Adrenal gland (tissue), 12 donors: ENCODE results near the gene COL23A1. TPM values are rescaled to one million over a fixed set of nuclear protein-coding genes. Genes with fewer than 3 reads are reported as not detected.

Source experiments
- DNase-seq, 7 donors: peaks; one replicate each; pipeline ENCODE4 v3.0.0-alpha.2; 2019 to 2020
- H3K27ac ChIP-seq, 5 donors: fragments of 200-600 bp; sonication (generic) in 4 of 5; 1 replicate in 3 of 5; 2 replicates in 2 of 5; pipeline versions ENCODE4 v1.5.1 to v1.8.0; 2016 to 2020; ENCODE audit warnings: mild to moderate bottlenecking in 1 of 5
- H3K27me3 ChIP-seq: fragments of 200-600 bp; 2 replicates; pipeline ENCODE4 v1.8.0; 2021
- H3K36me3 ChIP-seq, 2 donors: fragments of 200-600 bp; replicated peaks in 1 of 2; 1 replicate in 1 of 2; 2 replicates in 1 of 2; pipeline versions ENCODE4 v1.5.1 to v1.8.0; 2018 to 2022
- H3K4me1 ChIP-seq, 2 donors: fragments of 200-600 bp; replicated peaks in 1 of 2; 1 replicate in 1 of 2; 2 replicates in 1 of 2; pipeline versions ENCODE4 v1.5.1 to v1.8.0; 2018 to 2021
- H3K4me3 ChIP-seq, 4 donors: fragments of 200-600 bp; sonication (generic) in 3 of 4; one replicate each; pipeline ENCODE4 v1.5.1; 2016 to 2018
- H3K9me3 ChIP-seq, 3 donors: fragments of 200-600 bp; sonication (generic) in 1 of 3; replicated peaks in 1 of 3; 1 replicate in 2 of 3; 2 replicates in 1 of 3; pipeline versions ENCODE4 v1.5.1 to v1.8.0; 2016 to 2021
- POLR2A ChIP-seq, 2 donors: fragments of 450-650 bp; IDR thresholded peaks; one replicate each; pipeline ENCODE4 v1.6.1; 2017; ENCODE audit warnings: antibody characterized with exemption in 2 of 2, mild to moderate bottlenecking in 2 of 2, moderate library complexity in 1 of 2
- WGBS, 4 donors: extraction: QIAGEN DNeasy Blood & Tissue Kit in 2 of 4; methylation state at CpG; one replicate each; pipeline versions ENCODE4 v1.1.5 to v1.1.7; 2013 to 2017; 5-methylcytosine and 5-hydroxymethylcytosine counted together
- intact Hi-C, 2 donors: fragments of 100-400 bp; cut with DNase I; formaldehyde crosslinking; loops; one replicate each; pipeline versions ENCODE4 v1.14.1 to v1.15.0; 2022 to 2023
- polyA plus RNA-seq, 3 donors: library from polyadenylated mRNA; stranded (reverse); fragments of 200-250 nt in 2 of 3; fragments of 350-450 nt in 1 of 3; fragmentation: Illumina TruSeq in 1 of 3; extraction: RNeasy Lipid Tissue Mini Kit (QIAGEN cat#74804) in 1 of 3; gene quantifications; one replicate each; pipeline ENCODE4 v1.2.3, GENCODE V29; 2013 to 2014
- total RNA-seq, 9 donors: library from RNA; depleted of rRNA in 4 of 9; stranded (reverse); fragments of >200 nt in 4 of 9; fragments of 120-200 nt in 1 of 9; fragmentation: NEBNext Ultra II Directional in 1 of 9; extraction: Animal tissue kit (Norgen Biotek cat#: 25700) in 1 of 9; gene quantifications; one replicate each; pipeline versions ENCODE4 v1.1.0 to v1.2.4, GENCODE V29; 2013 to 2023
- TF ChIP-seq, protein P1 (sequence below), 6 experiments: fragments of 450-650 bp in 4 of 6; fragments of 200-600 bp in 2 of 6; sonication (generic) in 1 of 6; IDR thresholded peaks; 1 replicate in 5 of 6; 2 replicates in 1 of 6; pipeline versions ENCODE4 v1.5.1 to v1.8.0; 2016 to 2021; ENCODE audit warnings: antibody characterized with exemption in 6 of 6, mild to moderate bottlenecking in 2 of 6, moderate library complexity in 1 of 6
- donor health status: healthy with polysubstance abuse.
- donor health status: Bipolar disorder and iron deficiency.
- donor health status: DM: yes; HTN: yes; CAD: no.
- donor health status: DM: no; HTN: no; CAD: no.
- donor health status: DM: no; HTN: no; CAD: no.
- donor health status: DM: yes; HTN: yes; CAD: no.

The COL23A1 gene
- total and polyA plus RNA-seq, 12 donors = 0.09 to 4.4 (median 0.88) TPM

DNA sequence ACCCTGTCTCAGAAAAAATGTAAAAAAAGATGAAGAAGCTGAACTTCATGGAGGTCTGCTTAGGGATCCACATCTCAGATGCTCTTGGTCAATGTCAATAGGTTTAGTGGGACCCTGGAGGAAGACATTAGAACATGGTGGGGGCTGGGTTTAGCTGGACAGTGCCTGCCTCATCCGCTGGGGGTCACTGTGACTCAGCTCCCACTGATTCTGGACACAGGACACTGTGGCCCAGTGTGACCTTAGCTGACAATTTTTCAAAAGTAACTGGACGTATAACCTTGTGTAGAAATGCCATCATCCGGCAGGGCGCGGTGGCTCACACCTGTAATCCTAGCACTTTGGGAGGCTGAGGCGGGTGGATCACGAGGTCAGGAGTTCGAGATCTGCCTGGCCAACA, 393.2 kb downstream of the COL23A1 start:
- TF ChIP-seq, protein P1, sequence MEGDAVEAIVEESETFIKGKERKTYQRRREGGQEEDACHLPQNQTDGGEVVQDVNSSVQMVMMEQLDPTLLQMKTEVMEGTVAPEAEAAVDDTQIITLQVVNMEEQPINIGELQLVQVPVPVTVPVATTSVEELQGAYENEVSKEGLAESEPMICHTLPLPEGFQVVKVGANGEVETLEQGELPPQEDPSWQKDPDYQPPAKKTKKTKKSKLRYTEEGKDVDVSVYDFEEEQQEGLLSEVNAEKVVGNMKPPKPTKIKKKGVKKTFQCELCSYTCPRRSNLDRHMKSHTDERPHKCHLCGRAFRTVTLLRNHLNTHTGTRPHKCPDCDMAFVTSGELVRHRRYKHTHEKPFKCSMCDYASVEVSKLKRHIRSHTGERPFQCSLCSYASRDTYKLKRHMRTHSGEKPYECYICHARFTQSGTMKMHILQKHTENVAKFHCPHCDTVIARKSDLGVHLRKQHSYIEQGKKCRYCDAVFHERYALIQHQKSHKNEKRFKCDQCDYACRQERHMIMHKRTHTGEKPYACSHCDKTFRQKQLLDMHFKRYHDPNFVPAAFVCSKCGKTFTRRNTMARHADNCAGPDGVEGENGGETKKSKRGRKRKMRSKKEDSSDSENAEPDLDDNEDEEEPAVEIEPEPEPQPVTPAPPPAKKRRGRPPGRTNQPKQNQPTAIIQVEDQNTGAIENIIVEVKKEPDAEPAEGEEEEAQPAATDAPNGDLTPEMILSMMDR (IDR thresholded peaks at IDR 0.05) = peak in 5 of 6 experiments; percentile 33 to 57 (median 43)
- TF ChIP-seq POLR2A (IDR thresholded peaks at IDR 0.05) = no peak
- Histone ChIP-seq H3K27me3 (no peaks in the 10 kb centered on the region), H3K27ac (no peak overlapping the region), H3K36me3 (no peaks in the 10 kb centered on the region), H3K4me3 (no peak overlapping the region), H3K4me1 (peaks cover 0 to 5% of the 10 kb centered on the region in 2 donors), H3K9me3 (no peaks in the 10 kb centered on the region)
- WGBS, 4 donors = 37 to 67% (median 48%) methylated on average over 7 to 8 of the region's 8 CpGs
- intact Hi-C loops = no loop called here
- DNase-seq = peak in 4 of 7 donors; percentile 40 to 68 (median 56)

DNA sequence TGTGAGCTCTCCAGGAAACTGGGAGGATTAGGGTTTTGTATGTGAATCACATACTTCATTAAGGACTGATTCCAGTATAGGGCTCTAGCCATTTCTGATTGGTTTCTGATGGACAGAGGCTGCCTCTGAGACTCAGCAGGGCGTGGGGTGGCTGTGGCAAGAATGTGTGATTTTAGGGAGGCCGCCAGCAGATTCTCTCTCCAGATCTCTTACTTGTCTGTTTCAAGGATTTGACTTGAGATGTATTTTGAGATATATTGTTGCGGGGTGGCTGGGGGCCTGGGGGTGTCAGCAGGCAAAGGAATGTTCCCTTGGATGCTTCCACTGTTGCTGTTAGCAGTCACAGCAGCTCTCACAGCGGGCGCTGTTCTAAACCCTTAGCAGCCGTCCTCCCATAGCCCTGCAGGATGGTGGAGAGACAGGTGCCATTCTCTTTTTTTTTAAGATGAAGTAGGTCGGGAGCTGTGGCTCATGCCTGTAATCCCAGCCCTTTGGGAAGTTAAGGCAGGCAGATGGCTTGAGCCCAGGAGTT, 393.8 kb downstream of the COL23A1 start:
- Histone ChIP-seq H3K27me3 (no peaks in the 10 kb centered on the region), H3K4me3 (no peak overlapping the region), H3K9me3 (no peaks in the 10 kb centered on the region), H3K36me3 (no peaks in the 10 kb centered on the region), H3K4me1 (no peaks in the 10 kb centered on the region), H3K27ac (no peak overlapping the region)
- TF ChIP-seq POLR2A (IDR thresholded peaks at IDR 0.05) = no peak
- TF ChIP-seq, protein P1 (IDR thresholded peaks at IDR 0.05) = no peak
- intact Hi-C loops = no loop called here
- no peak for DNase-seq
- WGBS, 4 donors = 81 to 85% (median 84%) methylated on average over 6 to 7 of the region's 7 CpGs

DNA sequence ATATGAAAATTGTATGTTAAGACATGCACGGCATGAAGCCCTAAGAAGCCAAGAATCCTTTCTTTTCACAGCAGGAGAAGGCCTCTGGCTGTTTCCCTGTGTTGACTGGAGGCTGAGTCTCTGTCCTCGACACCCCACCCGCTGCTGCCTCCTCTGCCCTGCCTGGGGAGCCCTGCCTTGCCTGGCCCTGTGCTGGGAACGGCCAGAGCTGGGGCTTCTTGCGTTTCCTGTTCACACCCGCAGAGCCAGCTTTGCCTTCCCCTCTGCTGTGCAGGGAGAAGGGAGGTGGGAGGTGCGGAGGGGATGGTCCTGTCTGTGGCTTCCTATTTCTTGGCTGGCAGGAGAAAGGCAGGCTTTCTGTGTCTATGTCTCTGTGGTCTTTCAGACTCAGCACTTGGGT, 396.2 kb downstream of the COL23A1 start:
- Histone ChIP-seq H3K27ac (no peak overlapping the region), H3K27me3 (no peaks in the 10 kb centered on the region), H3K4me3 (no peak overlapping the region), H3K9me3 (no peaks in the 10 kb centered on the region), H3K4me1 (no peaks in the 10 kb centered on the region), H3K36me3 (no peaks in the 10 kb centered on the region)
- intact Hi-C loops = no loop called here
- 42 to 76% (median 49%) methylated on average over 3 to 7 of the region's 7 CpGs for WGBS, 4 donors
- TF ChIP-seq, protein P1 (IDR thresholded peaks at IDR 0.05) = no peak
- TF ChIP-seq POLR2A (IDR thresholded peaks at IDR 0.05) = no peak
- no peak for DNase-seq

DNA sequence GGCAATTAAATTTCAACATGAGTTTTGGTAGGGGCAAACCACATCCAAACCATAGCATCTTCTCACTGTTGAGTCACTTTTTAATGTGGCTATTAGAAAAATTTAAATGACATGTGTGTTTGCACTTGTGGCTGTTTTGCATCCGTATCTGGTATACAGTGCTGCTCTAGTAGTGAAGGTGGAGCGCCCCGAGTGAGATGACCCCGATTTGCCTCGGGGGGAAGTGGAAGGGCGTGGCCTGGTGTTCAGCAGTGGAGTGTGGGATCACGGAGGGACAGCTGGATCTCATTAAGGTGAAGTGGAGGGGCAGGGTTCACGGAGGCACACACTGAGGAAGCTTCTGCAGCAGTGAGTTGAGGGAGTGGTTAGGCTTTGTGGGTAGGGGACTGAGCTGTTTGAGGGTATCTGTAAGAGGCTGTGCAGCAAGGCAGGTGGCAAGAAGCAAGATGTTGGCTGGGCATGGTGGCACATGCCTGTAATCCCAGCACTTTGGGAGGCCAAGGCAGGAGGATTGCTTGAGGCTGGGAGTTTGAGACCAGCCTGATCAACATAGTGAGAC, 396.9 kb downstream of the COL23A1 start:
- Histone ChIP-seq H3K9me3 (no peaks in the 10 kb centered on the region), H3K36me3 (no peaks in the 10 kb centered on the region), H3K27me3 (no peaks in the 10 kb centered on the region), H3K27ac (no peak overlapping the region), H3K4me1 (no peaks in the 10 kb centered on the region), H3K4me3 (no peak overlapping the region)
- TF ChIP-seq, protein P1 (IDR thresholded peaks at IDR 0.05) = no peak
- no peak for TF ChIP-seq POLR2A (IDR thresholded peaks at IDR 0.05)
- no peak for DNase-seq
- 75 to 86% (median 77%) methylated on average over 8 of the region's 8 CpGs for WGBS, 4 donors
- intact Hi-C loops = no loop called here
